Heart left ventricle (tissue), 13 donors: ENCODE results near the gene ZNF76.

ENCODE experiments used
- POLR2A ChIP-seq, 2 donors: fragments of 450-650 bp; IDR thresholded peaks; one replicate each; pipeline ENCODE4 v1.6.1; 2017; ENCODE audit warnings: antibody characterized with exemption in 2 of 2, mild to moderate bottlenecking in 2 of 2, moderate library complexity in 2 of 2
- TF ChIP-seq, protein P1 (sequence below), 12 donors: fragments of 200-600 bp; sonication (generic) in 4 of 12; IDR thresholded peaks; one replicate each; pipeline versions ENCODE4 v1.5.0 to v1.8.0; 2018 to 2022; ENCODE audit warnings: antibody characterized with exemption in 12 of 12, mild to moderate bottlenecking in 5 of 12
- donor health status: ischemic (EF 13 %, LVEDD 7.1; RV severe dilation, severe dysfunction).
- donor health status: DM: no; HTN: yes; CAD: no.
- donor health status: DM: no; HTN: no; CAD: no.
- donor health status: ischemic (EF 25% LVEDD 6.9; RV normal size, moderate dysfunction).
- donor health status: ischemic (EF 25% LVEDD 5.7; RV mildly dilated, moderate dysfunction).
- donor health status: ischemic (EF 35%, LVEDD 5.7; RV mildly dilated, moderate dysfunction).
- donor health status: nonischemic (EF 11% LVEDD 7.7; RV severe dilation, severe dysfunction).
- donor health status: DM: yes; HTN: yes; CAD: no.
- donor health status: PGD.
- donor health status: ischemic (EF 29% LVEDD 5.4; RV normal size, mild dysfunction).
- donor health status: nonischemic (EF 23%, LVEDD 6.1; RV moderate dilation, normal function).

DNA sequence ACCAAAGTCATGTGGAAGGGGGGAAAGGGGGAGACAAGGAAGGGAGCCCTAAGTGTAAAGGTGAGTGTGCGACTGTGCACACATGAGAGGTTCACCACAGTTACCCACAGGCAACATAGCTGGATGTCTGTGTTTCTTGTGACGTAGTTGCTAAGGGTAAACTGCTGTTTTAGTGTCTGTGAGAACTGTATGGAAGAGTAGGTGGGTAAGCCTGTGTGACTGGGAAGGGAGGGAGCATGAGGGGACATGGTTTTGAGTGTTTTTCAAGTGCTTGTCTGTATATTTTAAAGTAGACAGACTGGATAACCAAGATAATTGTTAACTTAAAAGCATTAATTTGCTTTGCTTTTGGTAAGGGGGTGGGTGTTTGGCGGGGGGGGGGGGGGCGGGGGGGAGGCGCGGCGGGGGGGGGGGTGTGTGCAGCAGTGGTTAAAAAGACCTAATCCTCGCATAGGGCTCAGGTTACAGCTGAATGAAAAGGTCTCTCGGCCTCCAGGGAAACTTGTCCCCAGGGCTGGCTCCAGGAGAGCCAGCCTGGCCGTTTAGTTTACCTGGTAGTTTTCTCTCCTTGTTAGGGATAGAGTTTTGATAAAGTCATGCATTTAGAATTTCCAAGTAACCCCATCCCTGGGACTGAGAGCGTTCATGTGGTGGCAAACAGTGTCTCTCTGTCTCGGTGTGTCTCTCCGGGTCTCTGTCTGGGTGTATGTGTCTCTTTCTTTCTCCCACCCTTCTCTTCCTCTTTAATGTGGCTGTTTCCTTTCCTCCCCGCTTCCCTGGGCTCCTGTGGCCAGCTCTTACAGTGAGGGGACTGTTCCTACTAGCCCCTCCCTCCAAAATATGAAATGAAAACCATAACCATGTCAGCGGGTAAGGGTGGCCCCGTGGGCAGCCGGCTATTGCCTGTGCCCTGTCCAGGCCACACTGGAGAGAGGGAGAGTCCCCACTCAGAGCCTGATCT lies 42.4 kb upstream of the ZNF76 start:
- TF ChIP-seq POLR2A (IDR thresholded peaks at IDR 0.05) = no peak
- TF ChIP-seq, protein P1, sequence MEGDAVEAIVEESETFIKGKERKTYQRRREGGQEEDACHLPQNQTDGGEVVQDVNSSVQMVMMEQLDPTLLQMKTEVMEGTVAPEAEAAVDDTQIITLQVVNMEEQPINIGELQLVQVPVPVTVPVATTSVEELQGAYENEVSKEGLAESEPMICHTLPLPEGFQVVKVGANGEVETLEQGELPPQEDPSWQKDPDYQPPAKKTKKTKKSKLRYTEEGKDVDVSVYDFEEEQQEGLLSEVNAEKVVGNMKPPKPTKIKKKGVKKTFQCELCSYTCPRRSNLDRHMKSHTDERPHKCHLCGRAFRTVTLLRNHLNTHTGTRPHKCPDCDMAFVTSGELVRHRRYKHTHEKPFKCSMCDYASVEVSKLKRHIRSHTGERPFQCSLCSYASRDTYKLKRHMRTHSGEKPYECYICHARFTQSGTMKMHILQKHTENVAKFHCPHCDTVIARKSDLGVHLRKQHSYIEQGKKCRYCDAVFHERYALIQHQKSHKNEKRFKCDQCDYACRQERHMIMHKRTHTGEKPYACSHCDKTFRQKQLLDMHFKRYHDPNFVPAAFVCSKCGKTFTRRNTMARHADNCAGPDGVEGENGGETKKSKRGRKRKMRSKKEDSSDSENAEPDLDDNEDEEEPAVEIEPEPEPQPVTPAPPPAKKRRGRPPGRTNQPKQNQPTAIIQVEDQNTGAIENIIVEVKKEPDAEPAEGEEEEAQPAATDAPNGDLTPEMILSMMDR (IDR thresholded peaks at IDR 0.05) = no peak
